Heart left ventricle (tissue), 13 donors: ENCODE results near the gene EHF.

ENCODE experiments used
- POLR2A ChIP-seq, 2 donors: fragments of 450-650 bp; IDR thresholded peaks; one replicate each; pipeline ENCODE4 v1.6.1; 2017; ENCODE audit warnings: antibody characterized with exemption in 2 of 2, mild to moderate bottlenecking in 2 of 2, moderate library complexity in 2 of 2
- TF ChIP-seq, protein P1 (sequence below), 12 donors: fragments of 200-600 bp; sonication (generic) in 4 of 12; IDR thresholded peaks; one replicate each; pipeline versions ENCODE4 v1.5.0 to v1.8.0; 2018 to 2022; ENCODE audit warnings: antibody characterized with exemption in 12 of 12, mild to moderate bottlenecking in 5 of 12
- donor health status: ischemic (EF 13 %, LVEDD 7.1; RV severe dilation, severe dysfunction).
- donor health status: DM: no; HTN: yes; CAD: no.
- donor health status: DM: no; HTN: no; CAD: no.
- donor health status: ischemic (EF 25% LVEDD 6.9; RV normal size, moderate dysfunction).
- donor health status: ischemic (EF 25% LVEDD 5.7; RV mildly dilated, moderate dysfunction).
- donor health status: ischemic (EF 35%, LVEDD 5.7; RV mildly dilated, moderate dysfunction).
- donor health status: nonischemic (EF 11% LVEDD 7.7; RV severe dilation, severe dysfunction).
- donor health status: DM: yes; HTN: yes; CAD: no.
- donor health status: PGD.
- donor health status: ischemic (EF 29% LVEDD 5.4; RV normal size, mild dysfunction).
- donor health status: nonischemic (EF 23%, LVEDD 6.1; RV moderate dilation, normal function).

DNA sequence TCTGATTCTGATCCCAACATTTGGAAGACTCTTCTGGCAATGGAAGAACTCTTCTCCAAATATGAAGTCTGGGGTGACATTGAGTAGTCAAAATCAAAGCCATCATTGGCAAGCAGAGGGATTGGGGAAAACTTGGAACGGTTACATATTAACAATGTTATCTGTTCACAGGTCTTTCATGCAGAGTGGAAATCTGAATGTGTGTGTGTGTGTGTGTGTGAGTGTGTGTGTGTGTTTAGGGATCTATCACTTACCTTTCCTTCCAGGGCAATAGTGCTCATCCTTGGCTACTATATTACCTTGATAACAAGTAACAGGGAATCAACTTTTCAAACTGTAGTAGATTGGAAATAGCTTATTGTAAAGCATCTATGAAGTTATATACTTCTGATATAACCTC, 55.3 kb downstream of the EHF start:
- TF ChIP-seq, protein P1, sequence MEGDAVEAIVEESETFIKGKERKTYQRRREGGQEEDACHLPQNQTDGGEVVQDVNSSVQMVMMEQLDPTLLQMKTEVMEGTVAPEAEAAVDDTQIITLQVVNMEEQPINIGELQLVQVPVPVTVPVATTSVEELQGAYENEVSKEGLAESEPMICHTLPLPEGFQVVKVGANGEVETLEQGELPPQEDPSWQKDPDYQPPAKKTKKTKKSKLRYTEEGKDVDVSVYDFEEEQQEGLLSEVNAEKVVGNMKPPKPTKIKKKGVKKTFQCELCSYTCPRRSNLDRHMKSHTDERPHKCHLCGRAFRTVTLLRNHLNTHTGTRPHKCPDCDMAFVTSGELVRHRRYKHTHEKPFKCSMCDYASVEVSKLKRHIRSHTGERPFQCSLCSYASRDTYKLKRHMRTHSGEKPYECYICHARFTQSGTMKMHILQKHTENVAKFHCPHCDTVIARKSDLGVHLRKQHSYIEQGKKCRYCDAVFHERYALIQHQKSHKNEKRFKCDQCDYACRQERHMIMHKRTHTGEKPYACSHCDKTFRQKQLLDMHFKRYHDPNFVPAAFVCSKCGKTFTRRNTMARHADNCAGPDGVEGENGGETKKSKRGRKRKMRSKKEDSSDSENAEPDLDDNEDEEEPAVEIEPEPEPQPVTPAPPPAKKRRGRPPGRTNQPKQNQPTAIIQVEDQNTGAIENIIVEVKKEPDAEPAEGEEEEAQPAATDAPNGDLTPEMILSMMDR (IDR thresholded peaks at IDR 0.05) = no peak
- TF ChIP-seq POLR2A (IDR thresholded peaks at IDR 0.05) = no peak
